Esophagus mucosa (tissue), 1 donor: ENCODE results near the gene TPRN. TPM values are rescaled to one million over a fixed set of nuclear protein-coding genes. Genes with fewer than 3 reads are reported as not detected.

Source experiments
- ATAC-seq: fragments of 200-7000 bp; cut with Tn5 transposase; one replicate; pipeline ENCODE4 v1.9.1; 2020
- total RNA-seq: library from RNA; stranded (reverse); gene quantifications from one replicate; pipeline ENCODE4 v1.2.4, GENCODE V29; 2023
- donor health status: DM: yes; HTN: yes; CAD: no.

TPRN gene
- total RNA-seq, 1 donor from 2014 or later = 20.5 TPM

GRCh38 chr9:137159105-137160053 is 41.2 kb downstream of the TPRN start:
- ATAC-seq = no peak

- ATAC-seq = no peak
Observed at GRCh38 chr9:137158625-137159024, 41.9 kb downstream of the TPRN start.

- ATAC-seq = no peak
Observed at GRCh38 chr9:137157618-137158415, 42.7 kb downstream of the TPRN start.

GRCh38 chr9:137156567-137157375 is 43.8 kb downstream of the TPRN start:
- peak; percentile 72 for ATAC-seq

- no peak for ATAC-seq
Observed at GRCh38 chr9:137152844-137153405, 47.6 kb downstream of the TPRN start.

GRCh38 chr9:137150617-137151457 is 49.7 kb downstream of the TPRN start:
- peak; percentile 28 for ATAC-seq

- ATAC-seq = no peak
Observed at GRCh38 chr9:137149942-137150616, 50.5 kb downstream of the TPRN start.

- ATAC-seq = no peak
Observed at GRCh38 chr9:137149363-137149762, 51.2 kb downstream of the TPRN start.

GRCh38 chr9:137148661-137149060 is 51.9 kb downstream of the TPRN start:
- no peak for ATAC-seq

GRCh38 chr9:137148242-137148641 is 52.3 kb downstream of the TPRN start:
- no peak for ATAC-seq

GRCh38 chr9:137147793-137148160 is 52.8 kb downstream of the TPRN start:
- ATAC-seq = no peak

- ATAC-seq = no peak
Observed at GRCh38 chr9:137147091-137147792, 53.3 kb downstream of the TPRN start.

- ATAC-seq = no peak
Observed at GRCh38 chr9:137146527-137146918, 54.0 kb downstream of the TPRN start.

- no peak for ATAC-seq
Observed at GRCh38 chr9:137145731-137146526, 54.6 kb downstream of the TPRN start.

GRCh38 chr9:137143459-137143858 is 57.1 kb downstream of the TPRN start:
- ATAC-seq = no peak

- ATAC-seq = no peak
Observed at GRCh38 chr9:137141976-137142936, 58.3 kb downstream of the TPRN start.
